CD4-positive, alpha-beta T cell treated with Interleukin-17A for 4 hours (primary cell): ENCODE results near the gene RFX1.
A peak's percentile ranks its signal among the peaks of the same experiment; 100 is the strongest.

ENCODE experiments used
- DNase-seq: peaks from one replicate; pipeline ENCODE4 v3.0.0-alpha.2; 2020; ENCODE audit warnings: mixed read lengths

Gene RFX1

GRCh38 chr19:13995878-13996765, 10.0 kb downstream of the RFX1 start:
- DNase-seq = no peak

GRCh38 chr19:13995017-13995728, 10.9 kb downstream of the RFX1 start:
- DNase-seq = no peak

GRCh38 chr19:13993590-13994300, 12.4 kb downstream of the RFX1 start:
- DNase-seq = no peak

- DNase-seq = no peak
Measured at GRCh38 chr19:13992025-13992424, 14.1 kb downstream of the RFX1 start.

GRCh38 chr19:13990085-13990484, 16.0 kb downstream of the RFX1 start:
- DNase-seq = no peak

GRCh38 chr19:13989487-13989886, 16.6 kb downstream of the RFX1 start:
- no peak for DNase-seq

GRCh38 chr19:13987101-13987890, 18.8 kb downstream of the RFX1 start:
- DNase-seq = peak; percentile 21

GRCh38 chr19:13986348-13986904, 19.7 kb downstream of the RFX1 start:
- DNase-seq = peak; percentile 100

GRCh38 chr19:13985771-13986347, 20.3 kb downstream of the RFX1 start:
- peak; percentile 44 for DNase-seq

- peak; percentile 47 for DNase-seq
Measured at GRCh38 chr19:13984875-13985741, 21.0 kb downstream of the RFX1 start.

GRCh38 chr19:13984186-13984585, 21.9 kb downstream of the RFX1 start:
- no peak for DNase-seq

- peak; percentile 81 for DNase-seq
Measured at GRCh38 chr19:13983213-13983889, 22.8 kb downstream of the RFX1 start.

- no peak for DNase-seq
Measured at GRCh38 chr19:13982773-13983172, 23.3 kb downstream of the RFX1 start.

- no peak for DNase-seq
Measured at GRCh38 chr19:13981988-13982501, 24.1 kb downstream of the RFX1 start.

GRCh38 chr19:13981467-13981866, 24.7 kb downstream of the RFX1 start:
- DNase-seq = no peak

- no peak for DNase-seq
Measured at GRCh38 chr19:13981021-13981420, 25.1 kb downstream of the RFX1 start.

GRCh38 chr19:13980340-13980739, 25.8 kb downstream of the RFX1 start:
- DNase-seq = no peak

GRCh38 chr19:13979686-13980085, 26.4 kb downstream of the RFX1 start:
- DNase-seq = no peak

- DNase-seq = no peak
Measured at GRCh38 chr19:13979244-13979615, 26.9 kb downstream of the RFX1 start.
